ENCODE measurements around the gene EBF3.

The EBF3 gene

DNA sequence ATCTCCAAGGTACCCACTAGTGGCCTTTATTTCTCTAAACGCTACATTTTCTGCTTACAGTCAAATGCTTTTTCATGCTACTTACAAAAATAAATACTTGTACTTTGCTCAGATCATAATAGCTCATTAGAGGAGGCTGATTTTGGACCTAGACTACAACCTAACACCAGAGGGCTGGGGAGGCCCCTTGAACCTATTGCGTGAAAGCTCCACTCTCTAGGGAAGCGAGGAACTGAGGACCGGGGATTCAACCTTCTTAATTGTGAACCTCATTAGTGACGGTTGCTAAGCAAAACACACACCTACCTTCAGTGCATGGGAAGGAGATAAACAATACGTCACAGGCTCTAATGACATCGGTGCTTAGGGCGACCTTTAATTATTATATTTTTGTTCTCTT, 92.1 kb downstream of the EBF3 start:
- DNase-seq (ENCODE audit: low read depth), result no peak

DNA sequence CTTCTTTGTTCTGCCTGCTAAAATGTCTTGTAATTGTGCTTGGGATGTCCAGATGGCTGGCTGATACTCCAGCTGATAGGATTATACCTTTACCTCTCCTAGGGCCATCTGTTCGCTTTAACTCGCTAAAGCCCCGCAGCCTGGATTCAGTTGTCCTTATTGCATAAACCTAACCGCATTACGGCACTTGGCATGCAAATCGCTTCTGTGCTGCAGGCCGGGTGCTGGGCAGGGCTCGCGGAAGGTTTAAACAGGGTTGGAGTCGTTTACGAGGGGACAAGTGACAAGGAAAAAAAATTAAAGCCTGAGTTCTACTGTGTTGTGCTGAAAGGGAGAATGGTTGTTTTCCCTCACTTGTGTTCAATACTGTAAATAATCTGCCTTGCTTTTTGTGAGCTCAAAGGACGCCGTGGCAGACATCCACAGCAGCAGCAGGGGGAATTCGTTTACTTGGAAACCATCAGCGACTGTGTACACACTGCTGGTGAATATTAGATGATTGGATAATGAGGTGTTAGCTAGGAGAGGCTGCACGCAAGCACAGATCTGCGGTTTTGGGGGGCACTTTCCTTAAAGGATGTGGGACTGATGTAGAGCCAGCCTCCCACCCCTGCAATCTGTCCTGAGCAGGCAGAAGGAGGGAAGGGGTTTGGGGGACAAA, 93.0 kb downstream of the EBF3 start:
- no peak for DNase-seq (ENCODE audit: low read depth)

DNA sequence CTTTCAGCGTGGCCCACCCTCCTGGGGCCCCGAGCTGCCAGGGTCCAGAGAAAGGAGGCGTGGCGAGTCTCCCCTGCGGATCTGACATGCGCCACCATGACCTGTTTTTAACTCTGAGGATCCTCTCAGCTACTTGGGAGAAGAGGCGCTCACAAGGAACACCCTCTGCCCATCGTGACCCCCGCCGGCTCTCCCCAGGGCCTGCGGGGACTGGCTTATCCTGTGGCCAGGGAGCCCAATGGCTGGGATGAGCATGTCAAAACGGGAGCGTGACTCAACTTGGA, 93.7 kb downstream of the EBF3 start:
- no peak for DNase-seq (ENCODE audit: low read depth)

DNA sequence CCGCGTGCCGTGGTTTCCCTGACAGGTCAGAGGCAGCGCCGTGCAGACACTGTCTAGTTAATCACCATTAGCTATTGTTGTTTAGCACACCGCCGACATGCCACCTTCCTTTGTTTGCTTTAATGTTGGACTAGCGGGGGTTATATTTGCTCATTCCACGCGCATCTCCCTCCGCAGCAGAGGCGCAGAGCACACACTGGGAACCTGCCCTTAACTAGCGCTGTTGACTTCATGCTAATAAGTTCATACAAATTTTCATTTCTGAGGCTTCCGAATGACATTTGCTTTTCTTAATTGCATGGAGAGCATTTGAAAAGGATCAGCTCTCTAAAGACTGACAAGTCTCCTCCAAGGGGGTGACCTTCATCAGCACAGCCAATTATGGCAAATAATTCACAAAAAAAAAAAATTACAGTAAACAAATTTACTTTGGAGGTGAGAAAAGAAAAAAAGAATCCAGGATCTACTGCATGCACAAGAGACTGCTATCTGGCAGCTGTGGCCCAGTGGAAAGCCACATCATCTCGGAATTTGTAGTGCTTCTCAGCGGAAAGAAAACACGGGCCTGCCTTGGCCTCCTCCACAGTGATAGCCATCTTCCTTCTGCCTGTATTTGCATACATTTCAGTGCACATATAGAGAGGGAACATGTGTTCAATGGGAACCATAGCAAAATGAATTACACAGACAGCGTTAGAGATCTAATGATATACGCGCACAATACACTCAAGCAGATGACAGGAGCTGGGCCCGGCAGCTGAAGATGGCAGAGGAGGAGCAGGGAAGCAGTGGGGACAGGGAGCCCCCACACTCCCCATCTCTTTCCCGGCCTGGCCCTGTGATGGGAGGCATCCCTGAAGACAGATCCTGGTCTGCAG, 94.2 kb downstream of the EBF3 start:
- DNase-seq (ENCODE audit: low read depth), result no peak

DNA sequence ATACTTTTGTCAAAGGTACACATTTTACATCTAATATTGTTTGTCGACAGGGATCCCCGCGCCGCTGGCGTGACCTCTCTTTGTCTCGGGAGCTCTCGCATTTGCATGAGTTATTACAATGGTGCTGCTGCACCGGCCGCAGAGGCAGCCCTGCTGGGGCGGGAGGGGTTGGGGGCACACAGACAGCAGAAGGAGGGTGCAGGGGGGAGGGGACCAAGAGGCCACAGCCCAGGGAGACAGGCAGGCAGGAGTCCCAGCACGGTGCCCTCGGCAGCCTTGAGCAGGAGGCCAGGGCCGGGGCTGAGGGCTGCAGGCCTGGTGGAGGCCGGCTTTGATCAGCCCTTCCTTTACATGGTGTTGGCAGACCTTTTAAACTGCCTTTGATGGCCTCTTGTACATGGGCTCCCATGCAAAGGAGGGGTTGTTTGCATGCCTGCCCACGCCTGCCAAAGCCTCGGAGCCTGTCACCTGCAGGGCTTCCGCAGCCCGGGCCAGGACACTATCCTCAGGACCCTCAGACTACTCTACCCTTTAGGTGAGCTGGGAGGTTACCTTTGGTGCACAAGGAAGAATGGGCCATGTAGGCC, 95.5 kb downstream of the EBF3 start:
- no peak for DNase-seq (ENCODE audit: low read depth)

DNA sequence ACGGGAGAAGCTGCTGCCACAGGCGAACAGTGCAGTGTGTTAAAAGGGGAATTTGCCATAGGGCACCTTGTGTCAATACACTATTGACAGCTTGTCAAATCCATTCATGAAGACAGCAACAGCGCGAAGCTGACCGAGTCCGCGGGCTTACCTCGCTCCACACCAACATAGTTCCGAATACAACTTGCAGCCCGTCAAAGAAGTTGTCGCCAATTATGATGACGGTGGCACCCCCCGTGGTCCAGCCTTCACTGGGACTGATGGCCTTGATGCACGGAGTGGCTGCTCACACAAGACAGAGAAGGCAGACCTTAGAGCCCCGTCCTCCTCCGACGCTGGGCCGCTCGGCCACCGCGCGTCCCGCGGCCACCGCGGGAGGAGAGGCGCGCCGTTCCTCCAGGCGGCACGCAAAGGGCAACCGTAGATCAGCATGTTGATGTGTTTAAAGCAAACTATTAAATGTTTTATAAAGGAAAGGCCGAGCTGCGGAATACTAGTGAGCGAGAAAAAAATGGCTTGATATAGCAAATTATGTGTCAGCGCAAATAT, 96.4 kb downstream of the EBF3 start:
- no peak for DNase-seq (ENCODE audit: low read depth)

DNA sequence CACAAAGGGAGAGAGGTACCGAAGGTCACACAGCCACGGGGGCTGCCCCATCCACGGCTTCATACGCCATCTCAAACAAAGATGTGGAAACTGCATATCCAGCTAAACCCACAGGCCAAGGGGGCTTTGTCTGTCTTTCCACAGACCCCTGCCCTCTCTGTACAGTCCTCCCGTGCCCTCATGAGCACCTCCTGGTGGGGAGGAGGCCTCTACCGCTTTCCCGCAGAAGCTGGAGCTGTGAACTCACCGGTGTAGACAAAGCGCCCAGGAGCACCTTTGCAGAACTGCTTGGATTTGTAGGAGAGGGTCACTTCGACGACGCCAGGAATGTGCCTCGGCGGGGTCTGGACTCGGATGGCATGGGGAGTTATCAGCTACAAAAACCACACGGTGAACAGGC, 97.2 kb downstream of the EBF3 start:
- no peak for DNase-seq (ENCODE audit: low read depth)

DNA sequence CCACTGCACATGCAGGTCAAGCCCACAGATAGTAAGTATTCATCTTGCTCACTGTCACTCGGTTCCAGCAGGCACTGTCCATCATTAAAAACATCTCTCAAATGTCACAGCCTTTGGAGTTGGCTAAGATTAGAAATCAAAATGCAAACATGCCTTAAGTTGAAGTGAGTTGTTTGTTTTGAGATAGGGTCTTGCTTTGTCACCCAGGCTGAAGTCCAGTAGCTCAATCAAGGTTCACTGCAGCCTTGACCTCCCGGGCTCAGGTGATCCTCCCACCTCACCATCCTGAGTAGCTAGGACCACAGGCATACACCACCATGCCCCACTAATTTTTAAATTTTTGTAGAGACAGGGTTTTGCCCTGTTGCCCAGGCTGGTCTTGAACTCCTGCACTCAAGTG, 98.1 kb downstream of the EBF3 start:
- no peak for DNase-seq (ENCODE audit: low read depth)

DNA sequence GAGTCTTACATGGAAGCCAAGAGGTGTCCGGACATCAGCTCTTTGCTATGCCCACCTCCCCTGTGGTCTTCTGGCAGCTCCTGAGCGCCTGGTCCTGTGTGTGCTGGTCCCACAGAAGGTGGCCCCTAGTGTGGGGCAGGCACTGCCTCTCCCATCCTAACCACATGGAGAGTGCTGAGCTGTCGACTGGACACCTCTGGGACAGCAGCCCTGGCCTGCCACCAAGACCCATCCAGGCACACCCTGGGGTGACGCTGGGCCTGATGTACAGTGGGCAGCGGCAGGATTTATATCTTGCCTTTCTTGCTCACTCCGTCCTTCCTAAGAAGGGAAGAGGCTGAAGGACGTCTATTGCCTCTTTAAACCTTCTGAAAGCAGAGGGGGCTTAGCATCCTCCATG, 98.7 kb downstream of the EBF3 start:
- DNase-seq (ENCODE audit: low read depth), result no peak

DNA sequence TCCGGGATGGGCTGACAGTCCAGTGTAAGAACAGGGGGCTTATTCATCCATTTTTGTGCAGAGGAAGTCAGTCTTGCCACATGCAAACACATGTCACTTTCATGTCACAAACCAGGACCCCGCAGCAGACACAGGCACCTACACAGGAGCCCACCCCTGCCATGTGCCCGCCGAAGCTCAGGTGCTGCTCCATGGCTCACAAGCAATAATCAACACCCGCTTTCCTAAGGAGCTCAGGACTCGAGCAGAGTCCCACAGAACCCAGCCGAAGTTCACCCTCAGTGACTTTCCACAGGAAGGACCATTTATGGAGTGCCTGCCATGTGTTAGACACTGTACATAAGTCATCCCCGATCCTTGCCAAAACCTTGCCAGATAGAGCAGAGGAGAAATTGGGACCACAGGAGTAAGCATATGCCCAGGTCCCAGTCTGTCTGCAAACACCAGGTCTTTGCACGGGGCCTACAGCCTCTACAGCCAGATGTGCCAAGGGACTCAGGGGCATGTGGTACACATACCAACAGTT, 99.4 kb downstream of the EBF3 start:
- DNase-seq (ENCODE audit: low read depth), result no peak

DNA sequence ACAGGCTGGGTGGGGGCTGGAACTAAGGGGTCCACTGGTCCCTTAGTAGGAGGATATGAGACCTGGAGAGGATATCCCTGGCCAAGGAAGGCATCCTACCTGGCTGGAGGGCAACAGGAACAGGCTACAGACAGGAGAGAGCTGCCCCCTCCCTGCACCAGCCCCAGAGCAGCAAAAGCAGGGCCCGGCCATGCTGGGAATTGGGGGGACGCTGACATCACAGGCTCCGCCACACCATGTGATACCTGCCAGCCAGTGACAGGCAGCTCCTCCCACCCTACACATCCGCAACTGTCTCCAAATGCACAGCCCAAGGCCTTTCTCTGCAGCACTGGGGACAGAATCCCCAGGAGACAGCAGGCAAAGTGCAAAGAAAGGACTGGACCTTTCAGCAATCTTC, 100.0 kb downstream of the EBF3 start:
- no peak for DNase-seq (ENCODE audit: low read depth)

DNA sequence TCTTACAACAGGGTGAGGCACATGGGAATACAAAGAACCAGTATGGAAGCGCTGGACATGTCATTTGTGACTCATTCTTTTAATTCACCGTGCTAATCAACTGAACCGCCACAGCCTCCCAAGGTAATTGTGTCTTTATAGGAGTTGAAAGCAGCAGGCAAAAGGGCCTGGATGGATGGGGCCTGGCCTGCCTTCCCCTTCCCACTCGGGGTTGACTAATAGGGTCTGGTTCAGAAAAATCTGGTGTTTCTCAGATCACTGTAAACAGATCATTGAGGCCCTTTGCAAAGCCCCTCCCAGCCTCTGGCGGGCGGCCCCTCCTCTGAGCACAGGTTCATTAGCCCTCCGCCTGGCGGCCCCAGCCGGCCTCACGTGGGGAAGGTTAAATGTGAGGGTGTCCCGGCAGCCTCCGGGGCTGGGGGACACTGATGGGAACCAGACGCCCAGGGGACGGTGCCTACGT, 100.8 kb downstream of the EBF3 start:
- DNase-seq (ENCODE audit: low read depth), result no peak

DNA sequence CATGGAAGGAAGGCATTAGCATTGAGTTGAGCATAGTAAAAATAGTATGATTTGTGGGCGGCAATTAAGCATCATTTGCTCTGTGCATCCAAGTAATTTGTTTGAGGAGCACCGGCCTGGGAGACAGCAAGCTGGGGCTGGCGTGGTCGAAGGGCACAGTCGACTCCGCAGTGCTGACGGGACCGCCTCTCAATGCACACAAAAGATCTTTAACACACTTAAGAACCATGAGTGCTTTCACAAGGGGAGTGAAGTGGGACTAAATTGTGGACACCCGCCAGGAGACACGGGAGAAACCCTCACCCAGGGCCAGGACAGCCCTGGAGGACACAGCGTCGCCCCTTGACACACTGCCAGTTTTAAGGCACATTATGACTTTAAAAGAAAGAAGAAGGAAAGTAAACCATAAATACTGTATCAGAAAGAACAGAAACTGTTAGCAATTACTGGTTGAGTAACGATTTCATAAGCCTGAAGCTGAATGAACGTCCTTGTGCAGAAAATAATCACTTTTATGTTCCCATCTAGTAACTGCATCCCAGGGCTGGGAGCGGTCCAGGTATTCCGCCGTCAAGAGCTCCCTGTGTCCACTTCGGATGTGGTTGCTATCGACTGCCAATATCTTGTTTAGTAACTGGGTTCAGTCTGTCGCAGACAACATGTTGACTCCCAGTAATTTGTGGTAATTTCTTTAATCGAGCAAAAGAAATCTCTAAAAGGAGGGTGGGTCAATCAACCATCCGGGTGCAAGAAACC, 102.1 kb downstream of the EBF3 start:
- no peak for DNase-seq (ENCODE audit: low read depth)

DNA sequence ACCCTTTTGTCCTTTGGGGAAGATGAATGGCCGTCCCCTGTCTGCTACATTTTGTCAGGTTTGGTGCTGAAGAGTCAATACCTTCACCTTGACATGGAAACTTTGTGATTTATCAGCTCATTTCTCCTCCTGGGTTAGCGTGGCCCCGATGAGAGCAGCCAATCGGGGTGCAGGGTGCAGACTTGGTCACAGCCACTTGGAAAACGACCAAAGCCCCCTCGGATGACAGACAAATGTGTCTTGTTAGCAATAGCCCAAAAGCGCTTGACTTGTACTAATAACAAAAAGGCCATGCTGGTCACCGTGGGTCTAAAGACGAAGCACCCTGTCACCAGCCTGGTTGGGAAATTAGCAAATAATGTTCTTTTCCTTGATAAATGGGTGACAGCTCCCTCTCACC, 103.7 kb downstream of the EBF3 start:
- DNase-seq (ENCODE audit: low read depth), result no peak

DNA sequence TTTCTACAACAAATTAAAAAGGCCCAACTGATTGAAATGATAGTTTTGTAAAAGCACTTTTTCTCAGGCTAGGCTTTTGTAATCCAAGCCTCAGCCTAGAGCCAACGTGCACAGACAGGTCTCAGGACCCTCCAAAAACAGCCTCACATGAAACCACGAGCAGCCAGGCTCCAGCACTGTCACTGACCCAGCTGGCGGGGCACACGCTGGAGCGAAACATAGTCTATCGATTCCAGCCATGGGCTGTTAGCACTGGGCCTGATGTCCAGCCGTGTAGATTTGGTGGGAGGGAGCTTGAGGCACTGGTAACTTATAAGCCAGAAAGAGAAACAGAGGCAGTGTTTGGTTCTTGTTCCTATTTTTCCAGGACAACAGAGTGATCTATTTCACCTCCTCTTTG, 104.5 kb downstream of the EBF3 start:
- DNase-seq (ENCODE audit: low read depth), result no peak

DNA sequence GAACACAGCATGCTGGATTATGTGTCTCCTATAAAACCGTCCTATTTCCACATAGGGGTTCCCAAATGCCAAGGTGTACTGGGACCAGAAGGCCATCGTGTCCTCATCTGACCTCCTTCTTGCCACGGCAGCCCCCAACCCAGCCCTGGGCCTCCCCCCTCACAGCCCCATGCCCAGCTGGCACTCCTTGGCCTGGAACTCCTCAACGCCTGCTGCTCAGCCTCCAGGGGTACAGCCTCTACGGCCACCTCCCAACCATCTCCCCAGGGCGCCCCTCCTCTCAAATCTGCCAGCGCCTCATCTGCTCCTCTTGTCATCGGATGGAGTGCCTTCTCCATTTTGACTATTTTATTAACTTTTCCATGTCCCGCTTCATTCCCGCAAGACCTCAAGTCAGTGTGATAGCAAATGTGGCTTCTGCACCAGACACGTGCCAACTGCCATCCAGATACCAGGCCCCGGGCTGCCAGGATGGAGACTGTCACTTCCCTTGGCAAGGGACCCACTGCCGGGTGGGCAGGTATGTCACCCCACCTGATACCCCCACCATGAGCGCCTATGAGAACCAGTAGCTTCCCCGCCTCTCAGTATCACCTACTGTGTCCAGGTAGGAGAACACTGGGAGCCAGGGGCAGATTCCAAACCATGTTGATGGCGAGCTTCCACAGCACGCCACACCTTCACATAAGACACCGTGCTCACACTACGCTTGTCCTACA, 106.7 kb downstream of the EBF3 start:
- no peak for DNase-seq (ENCODE audit: low read depth)

DNA sequence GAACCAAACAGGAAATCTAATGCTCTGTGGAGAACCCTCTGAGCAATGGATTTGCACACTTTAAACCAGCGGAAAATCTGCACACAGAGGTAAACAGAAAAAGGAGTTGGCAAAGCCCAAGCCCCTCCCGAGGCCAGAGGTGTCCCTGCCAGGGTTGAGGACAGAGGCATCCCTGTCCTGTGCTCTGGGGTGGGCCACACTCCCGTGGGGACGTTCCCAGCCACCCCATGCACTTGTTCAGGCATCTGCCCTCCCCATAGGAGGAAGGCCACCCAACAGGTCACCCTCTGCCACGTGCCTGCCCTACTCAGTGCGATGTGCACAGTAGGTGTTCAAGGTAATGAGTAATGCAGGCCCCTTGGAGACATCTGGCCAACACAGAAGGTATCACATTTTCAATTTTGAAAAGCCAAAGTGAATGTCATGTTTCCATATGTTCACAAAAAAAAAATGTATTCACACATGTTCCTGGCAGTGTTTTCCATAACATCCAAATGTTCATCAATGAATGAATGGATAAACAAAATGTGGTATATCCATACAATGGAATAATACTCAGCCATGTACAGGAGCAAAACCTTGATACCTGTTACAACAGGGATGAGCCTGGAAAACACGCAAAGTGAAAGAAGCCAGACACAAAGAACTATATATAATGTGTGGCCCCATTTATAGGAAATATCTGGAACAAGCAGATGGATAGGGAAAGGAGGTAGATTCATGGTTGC, 108.1 kb downstream of the EBF3 start:
- DNase-seq (ENCODE audit: low read depth), result no peak

DNA sequence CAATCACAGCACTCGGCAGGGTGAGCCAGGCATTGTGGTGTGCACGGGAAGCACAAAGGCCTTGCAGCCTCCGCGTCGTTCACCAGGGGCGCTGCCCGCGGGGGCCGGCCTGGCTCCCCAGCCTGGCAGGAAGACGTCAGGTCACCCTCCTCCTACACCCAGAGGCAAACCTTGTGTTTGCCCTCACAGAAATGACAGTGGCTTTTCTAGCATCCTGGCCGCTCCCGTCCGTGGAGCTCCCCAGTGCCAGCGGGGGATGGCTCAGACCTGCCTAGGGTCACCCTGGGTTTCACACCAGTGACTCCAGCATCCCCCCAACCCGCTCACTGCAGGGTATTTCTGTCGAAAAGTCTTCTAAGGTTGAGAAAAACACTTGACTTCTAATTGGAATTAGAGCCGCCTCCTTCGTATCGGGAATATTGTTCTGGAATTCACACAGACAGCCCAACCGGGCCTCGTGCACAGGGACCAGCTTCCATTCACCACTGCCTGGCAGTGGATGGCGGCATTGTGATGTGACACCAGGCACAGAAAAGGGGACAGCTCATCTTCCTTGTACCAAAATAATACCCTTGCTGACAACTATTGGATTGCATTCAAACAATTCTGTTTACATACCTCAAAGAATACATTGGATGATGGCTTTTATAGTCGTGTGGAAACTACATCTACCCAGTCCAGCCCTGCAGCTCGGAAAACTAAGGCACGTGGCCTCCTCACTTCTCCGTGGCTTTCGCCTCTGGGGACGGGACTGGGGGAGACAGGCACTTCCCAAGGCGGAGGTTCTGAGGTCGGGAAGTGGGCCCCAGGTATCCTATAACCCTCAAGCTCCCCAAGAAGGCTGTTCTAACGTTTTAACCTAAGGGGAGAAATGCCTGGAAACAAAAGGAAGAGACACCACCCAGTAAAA, 109.0 kb downstream of the EBF3 start:
- DNase-seq (ENCODE audit: low read depth), result no peak

DNA sequence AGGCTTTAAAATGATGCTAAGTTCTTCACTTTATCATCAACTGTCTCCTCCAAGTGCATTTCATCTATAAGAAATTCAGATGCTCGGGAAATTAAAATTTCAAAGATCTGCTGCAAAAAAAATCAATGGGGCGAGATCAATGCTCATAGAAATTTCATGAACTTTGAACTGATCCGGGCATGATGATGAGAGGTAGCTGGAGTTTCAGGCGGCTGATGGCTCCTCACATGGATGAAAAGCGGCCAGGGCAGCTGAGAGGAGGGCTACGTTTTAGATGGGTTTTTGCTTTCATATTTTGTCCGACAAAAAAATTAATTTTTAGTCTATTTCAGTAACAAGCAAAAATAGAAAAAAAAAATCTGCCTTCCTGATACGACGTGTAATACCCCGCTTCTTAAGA, 109.9 kb downstream of the EBF3 start:
- DNase-seq (ENCODE audit: low read depth), result no peak

DNA sequence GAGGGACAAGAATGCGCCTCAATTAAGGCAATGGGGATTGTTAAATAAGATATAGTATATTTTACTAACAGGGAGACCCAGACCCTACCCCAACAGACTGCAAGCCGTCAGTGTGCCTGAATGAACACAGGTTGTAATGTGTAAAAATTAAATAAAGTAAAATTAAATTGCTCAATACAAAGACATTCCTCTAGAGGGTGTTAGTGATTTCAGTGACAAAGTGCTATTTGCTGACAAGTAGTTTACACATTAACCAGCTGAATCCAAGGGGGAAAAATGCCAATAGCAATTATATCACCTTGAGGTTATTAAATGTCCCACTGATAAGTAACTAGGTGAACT, 110.5 kb downstream of the EBF3 start:
- DNase-seq (ENCODE audit: low read depth), result no peak
